Measurements from ENCODE around the gene STYXL1.

Gene STYXL1

DNA sequence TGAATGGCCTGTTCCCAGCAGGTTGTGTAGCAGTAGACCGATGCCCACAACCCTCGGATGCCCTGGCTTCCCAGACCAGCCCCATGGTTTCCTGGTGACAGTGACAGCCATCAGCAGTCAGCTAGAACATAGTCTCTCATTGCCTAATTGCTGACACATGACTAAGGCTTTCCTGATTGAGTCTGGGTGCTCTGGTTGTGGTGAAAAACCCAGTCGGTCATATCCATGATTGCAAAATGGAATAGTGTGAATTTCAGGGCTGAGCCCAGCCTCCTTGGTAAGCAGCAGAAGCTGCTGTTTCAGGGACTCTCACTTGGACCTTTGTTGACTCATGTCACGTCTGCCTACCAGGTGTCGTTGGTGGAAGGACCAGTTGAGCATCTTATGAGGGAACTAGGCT is 96.3 kb downstream of the STYXL1 start:
- no peak for DNase-seq

DNA sequence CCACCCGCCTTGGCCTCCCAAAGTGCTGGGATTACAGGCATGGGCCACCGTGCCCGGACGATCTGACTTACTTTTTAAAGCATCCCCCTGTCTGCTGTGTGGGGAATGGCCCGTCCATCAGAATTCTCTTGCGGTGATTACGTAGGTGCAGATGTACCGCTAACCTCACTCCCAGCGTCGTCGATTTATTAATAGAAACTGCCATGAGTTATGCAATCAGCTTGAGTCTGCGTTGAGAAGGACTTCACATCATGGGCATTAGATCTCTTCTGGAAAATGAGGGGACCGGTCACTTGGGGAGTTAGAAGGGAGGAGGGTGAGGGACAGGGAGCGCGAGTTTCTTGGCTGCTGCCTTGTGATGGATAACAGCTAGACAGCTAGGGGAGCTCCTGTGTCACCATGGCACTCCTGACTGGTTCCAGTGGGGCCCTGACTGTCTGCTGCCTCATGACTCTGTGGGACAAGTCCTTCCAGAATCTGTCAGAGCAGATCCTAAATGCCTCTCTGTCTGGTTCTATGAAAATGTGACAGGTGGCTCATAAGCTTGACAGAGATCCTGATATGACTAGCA is 97.6 kb downstream of the STYXL1 start:
- no peak for DNase-seq

DNA sequence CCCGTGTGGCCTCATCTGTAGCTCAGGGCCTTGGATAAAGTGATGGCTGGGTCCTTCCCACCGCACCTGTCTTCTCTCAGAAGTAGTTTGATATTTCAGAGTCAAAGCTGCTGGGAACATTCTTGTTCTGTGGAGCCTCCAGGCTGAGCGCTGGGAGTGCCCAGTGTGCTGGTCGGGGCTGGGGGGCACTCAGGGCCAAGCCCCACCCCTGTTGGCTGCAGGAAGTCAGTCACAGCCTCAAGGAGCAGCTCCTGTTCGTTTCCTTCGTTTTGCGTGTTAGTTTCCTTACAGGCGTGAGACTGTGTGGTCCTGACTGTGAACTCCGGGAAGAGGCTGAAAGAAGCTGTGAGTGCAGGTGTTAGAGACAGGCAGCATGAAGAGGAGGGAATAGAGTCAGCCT is 99.6 kb downstream of the STYXL1 start:
- no peak for DNase-seq

Data from RPMI8226 (cell line).